HG03571 (cell line): ENCODE data around the gene SPOPL.

Experiments
- ATAC-seq: cut with Tn5 transposase; IDR thresholded peaks from one replicate; pipeline ENCODE4 v1.9.1; 2021; ENCODE audit not compliant: unreplicated experiment

SPOPL gene

GRCh38 chr2:138493334-138493733 is 8.2 kb upstream of the SPOPL start:
- ATAC-seq: no peak

GRCh38 chr2:138494265-138494966 is 7.2 kb upstream of the SPOPL start:
- no peak for ATAC-seq

GRCh38 chr2:138495384-138495783 is 6.2 kb upstream of the SPOPL start:
- no peak for ATAC-seq

- ATAC-seq: no peak
These were observed 5.4 kb upstream of the SPOPL start for GRCh38 chr2:138496096-138496651.

- ATAC-seq: no peak
These were observed 4.3 kb upstream of the SPOPL start for GRCh38 chr2:138497294-138497693.

GRCh38 chr2:138499684-138500083 is 1.9 kb upstream of the SPOPL start:
- no peak for ATAC-seq

- ATAC-seq: peak; percentile 6
These were observed 762 bp upstream of the SPOPL start for GRCh38 chr2:138500592-138501424.

GRCh38 chr2:138502255-138503086 is 901 bp downstream of the SPOPL start:
- no peak for ATAC-seq

- no peak for ATAC-seq
These were observed 1.5 kb downstream of the SPOPL start for GRCh38 chr2:138503087-138503442.

GRCh38 chr2:138503652-138504051 is 2.1 kb downstream of the SPOPL start:
- no peak for ATAC-seq

GRCh38 chr2:138504092-138504491 is 2.5 kb downstream of the SPOPL start:
- ATAC-seq: no peak

GRCh38 chr2:138504546-138505235 is 3.1 kb downstream of the SPOPL start:
- peak; percentile 44 for ATAC-seq

GRCh38 chr2:138507267-138507666 is 5.7 kb downstream of the SPOPL start:
- ATAC-seq: no peak

GRCh38 chr2:138510319-138510718 is 8.7 kb downstream of the SPOPL start:
- ATAC-seq: no peak

GRCh38 chr2:138512672-138513071 is 11.1 kb downstream of the SPOPL start:
- ATAC-seq: no peak

GRCh38 chr2:138514173-138514572 is 12.6 kb downstream of the SPOPL start:
- no peak for ATAC-seq

GRCh38 chr2:138515092-138515491 is 13.5 kb downstream of the SPOPL start:
- ATAC-seq: no peak

GRCh38 chr2:138516030-138516704 is 14.6 kb downstream of the SPOPL start:
- no peak for ATAC-seq

- no peak for ATAC-seq
These were observed 17.3 kb downstream of the SPOPL start for GRCh38 chr2:138518860-138519259.

GRCh38 chr2:138521821-138522220 is 20.3 kb downstream of the SPOPL start:
- no peak for ATAC-seq
